Spleen (tissue), 11 donors: ENCODE data around the gene CD248. TPM values are rescaled to one million over a fixed set of nuclear protein-coding genes. Genes with fewer than 3 reads are reported as not detected.

Source experiments
- DNase-seq: peaks from one replicate; pipeline ENCODE4 v3.0.0-alpha.2; 2020
- H3K27ac ChIP-seq, 8 donors: fragments of 200-600 bp; sonication (generic) in 7 of 8; 1 replicate in 4 of 8; 2 replicates in 4 of 8; pipeline versions ENCODE4 v1.5.0 to v1.8.0; 2016 to 2021; ENCODE audit warnings: inconsistent platforms in 4 of 8, mild to moderate bottlenecking in 4 of 8, moderate library complexity in 1 of 8
- H3K27me3 ChIP-seq, 7 donors: fragments of 200-600 bp; sonication (generic) in 6 of 7; replicated peaks in 1 of 7; 1 replicate in 4 of 7; 2 replicates in 3 of 7; pipeline versions ENCODE4 v1.5.0 to v1.8.0; 2016 to 2021; ENCODE audit warnings: inconsistent platforms in 3 of 7, mild to moderate bottlenecking in 1 of 7
- H3K36me3 ChIP-seq, 6 donors: fragments of 200-600 bp; sonication (generic) in 5 of 6; 1 replicate in 4 of 6; 2 replicates in 2 of 6; pipeline versions ENCODE4 v1.5.0 to v1.8.0; 2016 to 2021; ENCODE audit warnings: inconsistent platforms in 2 of 6
- H3K4me1 ChIP-seq, 6 donors: fragments of 200-600 bp; sonication (generic) in 5 of 6; 1 replicate in 3 of 6; 2 replicates in 3 of 6; pipeline versions ENCODE4 v1.5.0 to v1.8.0; 2016 to 2021; ENCODE audit warnings: inconsistent platforms in 3 of 6
- H3K4me3 ChIP-seq, 8 donors: fragments of 200-600 bp; sonication (generic) in 7 of 8; 1 replicate in 4 of 8; 2 replicates in 4 of 8; pipeline versions ENCODE4 v1.5.0 to v1.8.0; 2016 to 2021; ENCODE audit warnings: inconsistent platforms in 4 of 8, mild to moderate bottlenecking in 4 of 8, moderate library complexity in 2 of 8
- H3K9me3 ChIP-seq, 8 donors: fragments of 200-600 bp; sonication (generic) in 7 of 8; 1 replicate in 4 of 8; 2 replicates in 4 of 8; pipeline versions ENCODE4 v1.5.0 to v1.8.0; 2016 to 2021; ENCODE audit warnings: inconsistent platforms in 4 of 8
- POLR2A ChIP-seq, 3 donors: fragments of 450-650 bp; IDR thresholded peaks; one replicate each; pipeline ENCODE4 v1.5.1; 2017; ENCODE audit warnings: antibody characterized with exemption in 3 of 3, mild to moderate bottlenecking in 1 of 3
- POLR2AphosphoS5 ChIP-seq, 3 donors: sonication (generic); formaldehyde crosslinking; IDR thresholded peaks; one replicate each; pipeline ENCODE4 v1.5.1; 2017; ENCODE audit warnings: antibody characterized with exemption in 3 of 3
- WGBS, 5 donors: extraction: QIAGEN DNeasy Blood & Tissue Kit in 3 of 5; methylation state at CpG; one replicate each; pipeline versions ENCODE4 v1.1.5 to v1.1.7; 2013 to 2018; 5-methylcytosine and 5-hydroxymethylcytosine counted together
- intact Hi-C: fragments of 100-400 bp; cut with DNase I; formaldehyde crosslinking; loops from one replicate; pipeline ENCODE4 v1.15.0; 2023; ENCODE audit warnings: low total_unique reads
- polyA plus RNA-seq, 3 donors: library from polyadenylated mRNA; stranded (reverse); fragments of 200-250 nt; gene quantifications; one replicate each; pipeline ENCODE4 v1.2.1, GENCODE V29; 2013
- total RNA-seq, 7 donors: library from RNA; depleted of rRNA in 3 of 7; stranded (reverse); fragments of >200 nt in 3 of 7; fragmentation: NEBNext Ultra II Directional in 4 of 7; extraction: Animal tissue kit (Norgen Biotek cat#: 25700) in 4 of 7; gene quantifications; one replicate each; pipeline versions ENCODE4 v1.1.0 to v1.2.1, GENCODE V29; 2016 to 2021
- TF ChIP-seq, protein P1 (sequence below), 11 experiments: fragments of 200-600 bp in 7 of 11; fragments of 450-650 bp in 4 of 11; sonication (generic) in 4 of 11; IDR thresholded peaks in 8 of 11; conservative IDR thresholded peaks in 3 of 11; 1 replicate in 7 of 11; 2 replicates in 4 of 11; pipeline versions ENCODE4 v1.4.0 to v1.8.0; 2016 to 2021; ENCODE audit warnings: antibody characterized with exemption in 11 of 11, inconsistent platforms in 4 of 11, mild to moderate bottlenecking in 1 of 11
- donor health status: healthy with polysubstance abuse.
- donor health status: DM: no; HTN: no; CAD: no; lungs with moderate emphysema.
- donor health status: DM: no; HTN: no; CAD: no.
- donor health status: Bipolar disorder and iron deficiency.
- donor health status: healthy.
- donor health status: DM: no; HTN: no; CAD: no.
- donor health status: DM: yes; HTN: yes; CAD: no.

CD248 gene
- total and polyA plus RNA-seq, 10 donors: 1.7 to 15.7 (median 4.9) TPM

DNA sequence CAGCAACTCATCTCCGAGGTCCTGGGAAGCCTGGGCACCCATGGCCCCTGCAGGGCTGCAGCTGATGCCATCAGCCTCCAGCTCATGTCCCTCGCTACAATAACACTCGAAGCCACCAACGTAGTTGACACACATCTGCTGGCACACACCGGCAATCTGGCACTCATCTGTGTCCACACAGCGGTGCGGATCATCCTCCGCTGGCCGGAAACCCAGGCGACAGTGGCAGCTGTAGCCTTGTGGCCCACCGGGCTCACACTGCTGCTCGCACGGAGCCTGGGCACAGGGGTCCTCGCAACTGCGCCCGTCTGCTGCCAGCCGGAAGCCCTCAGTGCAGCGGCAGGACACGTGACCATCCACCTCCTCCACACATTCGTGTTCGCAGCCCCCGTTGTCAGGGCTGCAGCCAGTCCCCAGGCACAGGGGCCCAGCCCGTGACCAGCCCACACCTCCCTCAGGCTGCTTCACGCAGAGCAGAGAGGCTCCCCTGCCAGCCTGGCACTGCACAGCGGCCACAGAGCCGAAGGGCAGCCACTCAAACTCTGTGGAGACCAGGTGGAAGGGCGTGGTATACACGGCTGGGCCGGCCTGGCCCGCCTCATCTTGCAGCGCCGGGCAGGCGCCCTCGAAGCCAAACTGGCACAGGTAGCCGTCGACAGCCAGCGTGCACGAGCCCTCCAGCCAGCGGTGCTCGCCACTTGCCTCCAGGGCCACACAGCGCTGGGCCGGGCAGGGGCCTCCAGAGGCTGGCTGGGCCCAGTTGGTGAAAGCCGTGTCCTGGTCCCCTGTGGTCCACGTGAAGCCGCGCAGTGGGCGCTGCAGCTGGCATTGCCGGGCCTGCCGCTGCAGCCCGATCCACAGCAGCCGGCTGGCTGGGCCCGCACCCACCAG is 678 bp downstream of the CD248 start:
- H3K9me3 ChIP-seq: no peaks in the 10 kb centered on the region
- H3K27ac ChIP-seq: peak overlapping the region in 7 of 8 donors; percentile 66 to 91 (median 82)
- 72 to 89% (median 84%) methylated on average over 29 to 52 of the region's 52 CpGs for WGBS, 5 donors
- H3K4me3 ChIP-seq: peak overlapping the region in 7 of 8 donors; percentile 10 to 54 (median 28)
- H3K36me3 ChIP-seq: no peaks in the 10 kb centered on the region
- peak; percentile 79 for DNase-seq
- peaks cover 19 to 83% (median 53%) of the 10 kb centered on the region in 6 donors for H3K4me1 ChIP-seq
- intact Hi-C loops: no loop called here
- TF ChIP-seq, protein P1, sequence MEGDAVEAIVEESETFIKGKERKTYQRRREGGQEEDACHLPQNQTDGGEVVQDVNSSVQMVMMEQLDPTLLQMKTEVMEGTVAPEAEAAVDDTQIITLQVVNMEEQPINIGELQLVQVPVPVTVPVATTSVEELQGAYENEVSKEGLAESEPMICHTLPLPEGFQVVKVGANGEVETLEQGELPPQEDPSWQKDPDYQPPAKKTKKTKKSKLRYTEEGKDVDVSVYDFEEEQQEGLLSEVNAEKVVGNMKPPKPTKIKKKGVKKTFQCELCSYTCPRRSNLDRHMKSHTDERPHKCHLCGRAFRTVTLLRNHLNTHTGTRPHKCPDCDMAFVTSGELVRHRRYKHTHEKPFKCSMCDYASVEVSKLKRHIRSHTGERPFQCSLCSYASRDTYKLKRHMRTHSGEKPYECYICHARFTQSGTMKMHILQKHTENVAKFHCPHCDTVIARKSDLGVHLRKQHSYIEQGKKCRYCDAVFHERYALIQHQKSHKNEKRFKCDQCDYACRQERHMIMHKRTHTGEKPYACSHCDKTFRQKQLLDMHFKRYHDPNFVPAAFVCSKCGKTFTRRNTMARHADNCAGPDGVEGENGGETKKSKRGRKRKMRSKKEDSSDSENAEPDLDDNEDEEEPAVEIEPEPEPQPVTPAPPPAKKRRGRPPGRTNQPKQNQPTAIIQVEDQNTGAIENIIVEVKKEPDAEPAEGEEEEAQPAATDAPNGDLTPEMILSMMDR (IDR thresholded peaks at IDR 0.05 in 8 of 11, conservative IDR thresholded peaks at IDR 0.05 in 3 of 11): no peak
- TF ChIP-seq POLR2AphosphoS5 (IDR thresholded peaks at IDR 0.05): peak in 2 of 3 donors; percentile 37 to 56
- H3K27me3 ChIP-seq: peaks cover 0 to 26% (median 0%) of the 10 kb centered on the region in 7 donors

DNA sequence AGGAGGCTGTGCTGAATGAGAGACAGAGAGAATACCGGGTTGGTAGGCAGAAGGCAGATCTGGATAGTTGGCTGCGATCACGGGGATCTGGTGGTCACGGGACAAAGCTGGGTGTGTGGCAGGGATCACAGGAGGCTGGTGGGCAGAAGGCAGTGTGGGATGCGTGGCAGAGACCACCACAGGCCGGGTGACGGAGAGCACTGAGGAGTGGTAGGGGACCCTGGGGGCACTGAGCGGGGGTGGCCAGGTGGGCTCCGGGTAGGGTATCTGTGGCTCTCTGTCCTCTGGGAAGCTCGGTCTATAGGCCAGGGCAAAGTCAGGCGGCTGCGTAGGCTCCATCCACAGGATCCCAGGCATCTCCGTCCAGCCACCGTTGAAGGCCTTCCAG is 1.4 kb downstream of the CD248 start:
- H3K4me3 ChIP-seq: peak overlapping the region in 3 of 8 donors; percentile 23 to 41 (median 28)
- 85 to 93% (median 91%) methylated on average over 14 of the region's 14 CpGs for WGBS, 5 donors
- TF ChIP-seq, protein P1 (IDR thresholded peaks at IDR 0.05 in 8 of 11, conservative IDR thresholded peaks at IDR 0.05 in 3 of 11): no peak
- TF ChIP-seq POLR2A (IDR thresholded peaks at IDR 0.05) (no peak), POLR2AphosphoS5 (IDR thresholded peaks at IDR 0.05) (no peak)
- H3K27ac ChIP-seq: peak overlapping the region in 3 of 8 donors; percentile 85 to 93 (median 91)
- no peaks in the 10 kb centered on the region for H3K36me3 ChIP-seq
- H3K9me3 ChIP-seq: no peaks in the 10 kb centered on the region
- intact Hi-C loops: no loop called here
- peaks cover 19 to 84% (median 53%) of the 10 kb centered on the region in 6 donors for H3K4me1 ChIP-seq
- H3K27me3 ChIP-seq: peaks cover 0 to 26% (median 0%) of the 10 kb centered on the region in 7 donors
- no peak for DNase-seq

DNA sequence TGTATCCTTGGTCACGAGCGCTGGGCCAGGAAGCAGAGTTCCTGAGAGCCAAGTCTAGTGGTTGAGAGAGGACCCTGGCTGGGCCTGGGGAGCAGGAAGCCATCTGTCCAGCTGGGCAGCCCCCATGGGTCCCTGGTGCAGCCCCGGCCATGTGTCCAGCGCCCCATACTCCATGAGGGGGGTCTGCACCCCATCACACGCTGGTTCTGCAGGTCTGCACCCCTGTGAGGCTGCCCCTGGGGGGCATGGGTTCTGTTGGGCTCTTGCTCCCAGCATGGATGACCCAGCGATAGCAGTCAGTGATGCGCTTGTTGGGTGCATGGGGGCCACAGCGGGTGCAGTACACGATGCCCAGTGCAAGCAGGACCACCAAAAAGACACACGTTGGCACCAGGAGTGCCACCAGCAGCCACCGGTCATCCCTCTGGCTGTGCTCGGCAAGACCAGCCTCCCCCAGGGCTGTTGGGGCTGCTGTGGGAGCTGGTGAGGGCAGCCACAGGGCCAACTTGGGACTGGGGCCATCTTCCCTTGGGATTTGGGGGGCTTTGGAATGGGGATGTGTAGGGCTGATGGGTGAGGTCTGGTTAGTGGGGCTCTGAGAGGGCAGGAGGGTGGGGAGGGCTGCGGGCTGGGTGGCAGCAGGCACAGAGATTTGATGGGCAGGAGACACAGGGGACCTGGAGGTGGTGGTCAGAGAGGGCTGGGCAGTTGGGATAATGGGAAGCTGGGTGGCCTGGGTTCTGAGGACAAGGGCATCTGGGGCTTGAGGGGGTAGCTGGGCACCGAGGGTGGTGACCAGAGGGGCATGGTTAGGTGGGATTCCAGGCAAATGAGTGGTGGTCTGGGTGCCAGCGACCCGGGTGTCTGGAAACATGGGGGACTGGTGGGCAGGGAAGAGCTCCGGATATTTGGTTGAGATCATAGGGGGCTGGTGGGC is 2.0 kb downstream of the CD248 start:
- Histone ChIP-seq H3K4me3 (no peak overlapping the region), H3K27ac (peak overlapping the region in 4 of 8 donors; percentile 83 to 93 (median 92)), H3K9me3 (no peaks in the 10 kb centered on the region), H3K36me3 (no peaks in the 10 kb centered on the region), H3K4me1 (peaks cover 19 to 84% (median 53%) of the 10 kb centered on the region in 6 donors), H3K27me3 (peaks cover 0 to 26% (median 0%) of the 10 kb centered on the region in 7 donors)
- 85 to 89% (median 87%) methylated on average over 11 to 17 of the region's 17 CpGs for WGBS, 5 donors
- intact Hi-C loops: loop anchor here (5.0 kb wide), 1 partner anchor 72 kb away; no protein-coding TSS in a partner anchor
- TF ChIP-seq, protein P1 (IDR thresholded peaks at IDR 0.05 in 8 of 11, conservative IDR thresholded peaks at IDR 0.05 in 3 of 11): no peak
- no peak for TF ChIP-seq POLR2AphosphoS5 (IDR thresholded peaks at IDR 0.05)
- TF ChIP-seq POLR2A (IDR thresholded peaks at IDR 0.05): no peak
- DNase-seq: no peak
